ENCODE results near the gene VWA7.

The VWA7 gene

GRCh38 chr6:31730631-31731086, 46.5 kb downstream of the VWA7 start:
- Histone ChIP-seq H3K27ac (ENCODE audit: low read depth in 2 of 2, low read length in 2 of 2) (peak overlapping the region; percentile 98), H3K9me3 (ENCODE audit: control insufficient read depth in 2 of 2, low read length in 2 of 2) (no peaks in the 10 kb centered on the region), H3K9ac (ENCODE audit: low read depth in 1 of 2, low read length in 2 of 2) (peak overlapping the region in 1 of 2 donors; percentile 60), H3K27me3 (ENCODE audit: control insufficient read depth in 2 of 2, insufficient read depth in 2 of 2, low read length in 2 of 2) (no peaks in the 10 kb centered on the region), H3K4me3 (ENCODE audit: low read length in 2 of 2) (peak overlapping the region in 1 of 2 donors; percentile 93), H3K4me1 (ENCODE audit: control insufficient read depth in 2 of 2, insufficient read depth in 2 of 2, low read length in 2 of 2) (peaks cover 45 to 52% of the 10 kb centered on the region in 2 donors), H3K36me3 (ENCODE audit: control insufficient read depth in 2 of 2, insufficient read depth in 2 of 2, low read length in 2 of 2) (peaks cover 45 to 46% of the 10 kb centered on the region in 2 donors)

DNA sequence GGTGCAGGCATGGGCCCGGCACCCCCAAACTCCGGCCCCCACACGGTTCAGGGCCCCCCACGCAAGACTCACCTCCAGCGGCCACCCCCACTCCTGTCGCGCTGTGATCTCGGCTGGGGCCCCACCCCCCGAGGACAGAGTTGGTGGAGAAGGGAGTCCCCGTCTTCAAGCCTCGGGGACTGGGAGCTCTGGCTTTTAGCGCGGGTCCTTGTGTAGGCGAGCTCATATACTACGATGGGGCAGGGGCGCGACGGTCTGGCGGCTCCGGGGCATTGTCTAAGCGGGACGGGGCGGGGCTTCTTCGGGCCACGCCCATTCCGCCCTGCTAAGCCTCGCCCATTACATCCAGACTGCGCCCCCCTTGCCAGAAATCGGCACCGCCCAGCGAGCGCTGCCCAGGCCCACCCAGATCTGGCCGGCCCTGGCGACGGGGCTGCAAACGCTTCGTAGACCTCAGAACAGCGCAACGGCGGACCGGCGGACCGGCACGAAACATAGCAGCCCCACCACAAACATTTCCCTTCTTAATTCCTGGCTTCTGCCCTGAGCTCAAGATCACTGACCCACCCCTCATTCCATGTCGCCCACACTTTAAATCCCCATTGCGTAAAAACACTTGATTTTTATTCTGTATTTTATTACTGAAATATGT, 47.0 kb downstream of the VWA7 start:
- peak overlapping the region; percentile 98 for H3K27ac ChIP-seq (ENCODE audit: low read depth in 2 of 2, low read length in 2 of 2)
- H3K36me3 ChIP-seq (ENCODE audit: control insufficient read depth in 2 of 2, insufficient read depth in 2 of 2, low read length in 2 of 2) = peaks cover 45 to 46% of the 10 kb centered on the region in 2 donors
- peaks cover 45 to 52% of the 10 kb centered on the region in 2 donors for H3K4me1 ChIP-seq (ENCODE audit: control insufficient read depth in 2 of 2, insufficient read depth in 2 of 2, low read length in 2 of 2)
- H3K27me3 ChIP-seq (ENCODE audit: control insufficient read depth in 2 of 2, insufficient read depth in 2 of 2, low read length in 2 of 2) = no peaks in the 10 kb centered on the region
- H3K4me3 ChIP-seq (ENCODE audit: low read length in 2 of 2) = peak overlapping the region; percentile 84 to 93
- H3K9ac ChIP-seq (ENCODE audit: low read depth in 1 of 2, low read length in 2 of 2) = peak overlapping the region; percentile 78 to 84
- H3K9me3 ChIP-seq (ENCODE audit: control insufficient read depth in 2 of 2, low read length in 2 of 2) = no peaks in the 10 kb centered on the region

DNA sequence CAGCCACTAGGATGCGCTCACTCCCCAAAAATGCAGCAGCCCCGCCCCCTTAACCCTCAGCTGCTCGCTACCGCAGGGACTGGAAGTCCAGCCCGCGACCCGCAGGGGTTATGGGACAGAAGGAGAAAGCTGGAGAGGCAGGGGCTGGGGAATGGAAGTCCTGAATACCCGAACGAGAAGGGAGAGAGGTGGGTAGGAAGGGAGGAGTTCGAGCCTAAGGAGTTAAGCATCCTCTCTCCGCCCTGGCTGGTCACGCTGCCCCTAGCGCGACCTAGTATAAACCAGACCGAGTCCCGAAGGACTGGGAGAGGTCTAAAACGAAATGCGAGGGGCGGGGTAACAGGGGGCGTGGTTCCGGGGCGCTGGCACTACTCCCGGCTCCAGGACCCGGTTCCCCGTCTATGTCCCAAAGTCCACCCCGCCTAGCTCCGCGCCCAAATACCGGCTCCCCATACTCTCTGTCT, 47.6 kb downstream of the VWA7 start:
- peak overlapping the region; percentile 78 to 84 for H3K9ac ChIP-seq (ENCODE audit: low read depth in 1 of 2, low read length in 2 of 2)
- H3K4me3 ChIP-seq (ENCODE audit: low read length in 2 of 2) = peak overlapping the region; percentile 84 to 93
- H3K27me3 ChIP-seq (ENCODE audit: control insufficient read depth in 2 of 2, insufficient read depth in 2 of 2, low read length in 2 of 2) = no peaks in the 10 kb centered on the region
- H3K27ac ChIP-seq (ENCODE audit: low read depth in 2 of 2, low read length in 2 of 2) = peak overlapping the region; percentile 98
- H3K36me3 ChIP-seq (ENCODE audit: control insufficient read depth in 2 of 2, insufficient read depth in 2 of 2, low read length in 2 of 2) = peaks cover 45 to 46% of the 10 kb centered on the region in 2 donors
- peaks cover 43 to 50% of the 10 kb centered on the region in 2 donors for H3K4me1 ChIP-seq (ENCODE audit: control insufficient read depth in 2 of 2, insufficient read depth in 2 of 2, low read length in 2 of 2)
- H3K9me3 ChIP-seq (ENCODE audit: control insufficient read depth in 2 of 2, low read length in 2 of 2) = no peaks in the 10 kb centered on the region

- H3K4me3 ChIP-seq (ENCODE audit: low read length in 2 of 2) = peak within 1 kb of the TSS; percentile 84 to 93
- peak within 1 kb of the TSS; percentile 98 for H3K27ac ChIP-seq (ENCODE audit: low read depth in 2 of 2, low read length in 2 of 2)
- no peaks in the 10 kb centered on the region for H3K27me3 ChIP-seq (ENCODE audit: control insufficient read depth in 2 of 2, insufficient read depth in 2 of 2, low read length in 2 of 2)
- peaks cover 37 to 44% of the 10 kb centered on the region in 2 donors for H3K4me1 ChIP-seq (ENCODE audit: control insufficient read depth in 2 of 2, insufficient read depth in 2 of 2, low read length in 2 of 2)
- H3K9ac ChIP-seq (ENCODE audit: low read depth in 1 of 2, low read length in 2 of 2) = peak within 1 kb of the TSS; percentile 78 to 84
- no peaks in the 10 kb centered on the region for H3K9me3 ChIP-seq (ENCODE audit: control insufficient read depth in 2 of 2, low read length in 2 of 2)
- H3K36me3 ChIP-seq (ENCODE audit: control insufficient read depth in 2 of 2, insufficient read depth in 2 of 2, low read length in 2 of 2) = peaks cover 41 to 42% of the 10 kb centered on the region in 2 donors
Measured at GRCh38 chr6:31728767-31729514, 48.2 kb downstream of the VWA7 start, which contains the start of gene DDAH2. DDAH2 (minus strand) TSS chr6:31729299; CDS start chr6:31729161, 138 bp downstream.

DNA sequence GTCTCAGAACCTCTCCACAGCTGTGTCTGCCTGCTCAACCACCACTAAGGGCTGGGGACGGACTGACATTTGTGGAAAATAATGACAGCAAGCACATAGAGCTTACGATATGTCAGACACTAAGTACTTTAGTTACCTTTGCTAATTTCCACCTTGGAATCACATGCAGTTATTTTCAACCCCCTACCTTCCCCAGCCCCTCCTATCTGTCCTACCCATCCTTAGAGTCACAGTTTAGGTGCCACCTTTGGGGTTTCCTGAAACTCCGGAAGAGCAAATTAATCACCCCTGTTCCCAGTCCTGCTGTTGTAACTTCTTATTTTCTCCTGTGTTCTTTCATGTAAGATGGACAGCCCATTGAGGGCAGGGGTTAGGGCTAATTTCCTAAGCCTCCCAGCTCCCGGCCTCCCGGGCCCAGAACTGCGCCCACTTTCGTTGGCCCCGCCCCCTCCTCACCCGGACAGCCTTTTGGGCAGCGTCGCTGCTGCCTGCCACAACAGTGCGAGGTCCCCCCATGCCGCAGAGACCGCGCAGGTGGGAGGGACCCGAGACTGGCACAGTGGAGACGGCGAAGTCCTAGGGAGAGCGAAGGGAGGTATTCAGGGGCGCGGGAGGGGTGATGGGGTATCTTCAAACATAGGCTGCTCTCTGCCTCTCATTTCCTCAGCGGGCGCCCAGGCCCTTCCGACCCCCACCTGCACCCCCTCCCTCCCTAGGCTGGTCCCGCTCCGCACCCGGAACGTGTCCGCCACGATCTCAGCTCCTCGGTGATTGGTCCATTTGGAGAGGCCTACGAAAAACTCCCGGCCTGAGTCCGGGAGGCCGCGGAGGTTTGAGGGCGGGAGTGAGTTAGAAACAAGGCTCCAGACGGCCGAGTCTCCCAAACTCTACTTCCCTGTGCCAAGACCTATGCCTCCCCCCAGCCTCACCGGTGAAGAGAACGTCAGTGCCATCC, 49.1 kb downstream of the VWA7 start:
- H3K27ac ChIP-seq (ENCODE audit: low read depth in 2 of 2, low read length in 2 of 2) = peak overlapping the region; percentile 98
- H3K36me3 ChIP-seq (ENCODE audit: control insufficient read depth in 2 of 2, insufficient read depth in 2 of 2, low read length in 2 of 2) = peaks cover 31 to 32% of the 10 kb centered on the region in 2 donors
- H3K9ac ChIP-seq (ENCODE audit: low read depth in 1 of 2, low read length in 2 of 2) = peak overlapping the region; percentile 78 to 84
- H3K4me1 ChIP-seq (ENCODE audit: control insufficient read depth in 2 of 2, insufficient read depth in 2 of 2, low read length in 2 of 2) = peaks cover 31 to 40% of the 10 kb centered on the region in 2 donors
- H3K27me3 ChIP-seq (ENCODE audit: control insufficient read depth in 2 of 2, insufficient read depth in 2 of 2, low read length in 2 of 2) = no peaks in the 10 kb centered on the region
- no peaks in the 10 kb centered on the region for H3K9me3 ChIP-seq (ENCODE audit: control insufficient read depth in 2 of 2, low read length in 2 of 2)
- H3K4me3 ChIP-seq (ENCODE audit: low read length in 2 of 2) = peak overlapping the region; percentile 84 to 93

- no peaks in the 10 kb centered on the region for H3K9me3 ChIP-seq (ENCODE audit: control insufficient read depth in 2 of 2, low read length in 2 of 2)
- H3K9ac ChIP-seq (ENCODE audit: low read depth in 1 of 2, low read length in 2 of 2) = peak overlapping the region in 1 of 2 donors; percentile 13
- H3K27ac ChIP-seq (ENCODE audit: low read depth in 2 of 2, low read length in 2 of 2) = peak overlapping the region; percentile 98
- H3K4me1 ChIP-seq (ENCODE audit: control insufficient read depth in 2 of 2, insufficient read depth in 2 of 2, low read length in 2 of 2) = peaks cover 31 to 42% of the 10 kb centered on the region in 2 donors
- peaks cover 27% of the 10 kb centered on the region in 2 donors for H3K36me3 ChIP-seq (ENCODE audit: control insufficient read depth in 2 of 2, insufficient read depth in 2 of 2, low read length in 2 of 2)
- peak overlapping the region; percentile 17 to 37 for H3K4me3 ChIP-seq (ENCODE audit: low read length in 2 of 2)
- H3K27me3 ChIP-seq (ENCODE audit: control insufficient read depth in 2 of 2, insufficient read depth in 2 of 2, low read length in 2 of 2) = no peaks in the 10 kb centered on the region
Measured at GRCh38 chr6:31727034-31727716, 50.0 kb downstream of the VWA7 start.

- H3K4me3 ChIP-seq (ENCODE audit: low read length in 2 of 2) = no peak overlapping the region
- H3K27ac ChIP-seq (ENCODE audit: low read depth in 2 of 2, low read length in 2 of 2) = peak overlapping the region; percentile 98
- H3K9ac ChIP-seq (ENCODE audit: low read depth in 1 of 2, low read length in 2 of 2) = no peak overlapping the region
- H3K36me3 ChIP-seq (ENCODE audit: control insufficient read depth in 2 of 2, insufficient read depth in 2 of 2, low read length in 2 of 2) = peaks cover 15 to 18% of the 10 kb centered on the region in 2 donors
- no peaks in the 10 kb centered on the region for H3K9me3 ChIP-seq (ENCODE audit: control insufficient read depth in 2 of 2, low read length in 2 of 2)
- no peaks in the 10 kb centered on the region for H3K27me3 ChIP-seq (ENCODE audit: control insufficient read depth in 2 of 2, insufficient read depth in 2 of 2, low read length in 2 of 2)
- peaks cover 33 to 44% of the 10 kb centered on the region in 2 donors for H3K4me1 ChIP-seq (ENCODE audit: control insufficient read depth in 2 of 2, insufficient read depth in 2 of 2, low read length in 2 of 2)
Measured at GRCh38 chr6:31725502-31726350, 51.4 kb downstream of the VWA7 start.

DNA sequence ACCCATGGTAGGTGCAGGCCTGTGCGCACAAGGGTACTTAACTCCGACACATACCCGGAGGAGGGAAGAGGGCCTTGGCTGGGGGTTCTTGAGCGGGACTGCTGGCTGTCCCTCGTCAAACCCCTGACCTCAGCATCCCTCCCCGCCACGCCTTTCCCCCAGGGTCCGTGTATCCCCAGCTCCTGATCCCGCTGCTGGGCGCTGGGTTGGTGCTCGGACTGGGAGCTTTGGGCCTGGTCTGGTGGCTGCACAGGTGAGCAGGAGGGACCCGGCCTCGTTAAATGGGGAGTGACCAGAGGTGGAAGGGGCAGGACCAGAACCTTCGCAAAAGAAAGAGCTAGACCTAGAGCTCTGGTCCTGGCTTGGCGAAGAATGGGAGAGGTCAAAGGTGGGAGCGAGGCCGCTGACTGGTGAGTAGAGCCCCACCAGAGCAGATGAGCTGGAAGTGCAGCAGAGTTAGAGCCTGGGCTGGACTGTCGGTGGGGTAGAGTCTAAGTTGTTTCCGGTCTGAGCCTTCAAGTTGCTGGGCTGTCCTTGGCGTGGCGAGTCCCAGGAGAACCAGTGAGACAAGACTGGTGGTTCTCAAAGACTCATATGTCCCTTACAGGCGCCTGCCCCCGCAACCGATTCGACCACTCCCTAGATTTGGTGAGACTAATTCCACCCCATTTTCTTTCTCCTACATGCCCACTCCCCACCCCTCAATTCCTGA, 53.0 kb downstream of the VWA7 start:
- no peak overlapping the region for H3K9ac ChIP-seq (ENCODE audit: low read depth in 1 of 2, low read length in 2 of 2)
- H3K27me3 ChIP-seq (ENCODE audit: control insufficient read depth in 2 of 2, insufficient read depth in 2 of 2, low read length in 2 of 2) = no peaks in the 10 kb centered on the region
- no peak overlapping the region for H3K27ac ChIP-seq (ENCODE audit: low read depth in 2 of 2, low read length in 2 of 2)
- H3K36me3 ChIP-seq (ENCODE audit: control insufficient read depth in 2 of 2, insufficient read depth in 2 of 2, low read length in 2 of 2) = peaks cover 12 to 16% of the 10 kb centered on the region in 2 donors
- peaks cover 28 to 45% of the 10 kb centered on the region in 2 donors for H3K4me1 ChIP-seq (ENCODE audit: control insufficient read depth in 2 of 2, insufficient read depth in 2 of 2, low read length in 2 of 2)
- H3K9me3 ChIP-seq (ENCODE audit: control insufficient read depth in 2 of 2, low read length in 2 of 2) = no peaks in the 10 kb centered on the region
- no peak overlapping the region for H3K4me3 ChIP-seq (ENCODE audit: low read length in 2 of 2)
